ENCODE measurements around the gene ACTN1.
"Not testable (repeated sequence)": the region's sequence is repeated elsewhere in the genome, so short reads cannot be mapped to it uniquely, and the experiment has no call there.

ACTN1 gene

GRCh38 chr14:68979021-68979721 lies at the start of gene ACTN1:
Gene ACTN1, minus strand, starts transcription at chr14:68979302. Its CDS starts 246 bp downstream, at chr14:68979056.
- peak; percentile 71 for DNase-seq

- DNase-seq = no peak
These were observed 48.3 kb upstream of the ACTN1 start for GRCh38 chr14:69027242-69027913.

DNA sequence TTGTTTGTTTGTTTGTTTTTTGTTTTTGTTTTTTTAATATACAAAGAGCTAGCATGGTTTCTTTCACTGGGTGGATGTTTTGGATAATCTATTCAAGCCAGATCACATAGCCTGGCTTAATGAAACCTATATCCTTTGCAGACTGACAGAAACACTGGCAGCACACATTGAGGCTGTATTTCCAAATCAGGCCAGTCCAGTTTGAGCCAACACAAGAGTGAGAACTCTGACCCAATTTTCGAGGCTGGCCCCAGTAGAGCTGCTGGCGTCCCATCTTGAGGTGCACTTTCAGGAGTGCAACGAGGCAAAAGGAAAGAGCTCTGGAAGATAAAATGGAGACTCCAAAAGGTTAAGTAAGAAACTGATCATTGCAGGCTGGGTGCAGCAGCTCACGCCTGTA lies 43.9 kb upstream of the ACTN1 start:
- no peak for DNase-seq

DNA sequence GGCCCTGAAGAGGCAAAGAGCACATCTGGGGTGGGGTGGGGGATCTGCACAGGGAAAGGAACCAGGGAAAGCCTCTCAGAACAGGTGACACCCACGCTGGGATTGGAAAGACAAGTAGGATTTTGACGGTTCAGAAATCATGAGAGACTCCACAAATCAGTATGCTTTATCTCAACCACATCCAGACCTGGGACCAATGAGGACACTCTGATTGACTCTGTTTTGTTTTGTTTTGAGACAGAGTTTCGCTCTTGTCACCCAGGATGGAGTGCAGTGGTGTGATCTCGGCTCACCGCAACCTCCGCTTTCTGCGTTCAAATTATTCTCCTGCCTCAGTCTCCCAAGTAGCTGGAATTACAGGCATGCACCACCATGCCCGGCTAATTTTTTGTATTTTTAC lies 43.0 kb upstream of the ACTN1 start:
- DNase-seq = not testable (repeated sequence)

GRCh38 chr14:69017706-69018105 lies 38.6 kb upstream of the ACTN1 start:
- DNase-seq = no peak

DNA sequence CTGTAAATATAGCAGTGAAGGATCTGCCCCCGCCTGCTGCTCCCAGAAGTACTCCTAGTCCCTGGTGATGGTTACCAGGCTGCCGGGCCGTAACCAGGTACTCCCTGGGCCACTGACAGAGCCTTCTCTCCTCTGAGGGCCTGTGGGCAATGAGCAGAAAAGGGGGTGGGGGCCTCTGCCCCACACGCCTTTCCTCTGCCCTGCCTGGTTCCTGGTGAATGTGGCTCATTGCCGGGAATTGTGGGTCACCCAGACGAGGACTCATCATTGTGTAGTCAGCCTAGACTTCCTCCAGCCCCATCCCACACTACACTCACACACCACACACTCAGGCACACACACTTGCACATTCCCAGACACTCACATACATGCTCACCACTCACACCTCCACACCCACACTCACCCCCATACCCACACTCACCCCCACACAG lies 35.7 kb upstream of the ACTN1 start:
- no peak for DNase-seq

GRCh38 chr14:69013943-69014782 lies 35.1 kb upstream of the ACTN1 start:
- peak; percentile 11 for DNase-seq

- no peak for DNase-seq
These were observed 33.3 kb upstream of the ACTN1 start for GRCh38 chr14:69012256-69012953.

- DNase-seq = no peak
These were observed 31.5 kb upstream of the ACTN1 start for GRCh38 chr14:69010648-69011047.

DNA sequence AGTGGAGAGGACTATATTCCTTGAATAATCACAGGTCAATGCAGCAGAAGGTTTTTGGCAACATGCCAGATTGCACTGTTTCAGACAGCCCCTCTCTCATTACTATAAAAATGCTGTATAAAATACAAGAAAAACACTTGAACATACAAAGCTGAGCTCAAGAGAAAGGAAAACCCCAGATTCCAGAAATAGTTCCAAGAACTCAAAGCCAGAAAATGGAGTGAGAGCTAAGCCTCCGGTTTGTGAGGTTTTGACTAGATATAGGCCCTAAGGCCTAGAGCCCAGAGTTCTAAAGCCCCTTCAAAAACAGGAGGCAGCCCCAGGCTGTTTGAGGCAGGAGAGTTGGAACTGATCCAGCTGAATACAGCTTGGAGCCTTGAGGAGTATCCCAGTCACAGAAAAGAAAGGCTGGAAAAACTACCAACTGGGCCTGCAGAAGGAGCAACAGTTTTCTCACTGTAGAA lies 29.4 kb upstream of the ACTN1 start:
- no peak for DNase-seq

DNA sequence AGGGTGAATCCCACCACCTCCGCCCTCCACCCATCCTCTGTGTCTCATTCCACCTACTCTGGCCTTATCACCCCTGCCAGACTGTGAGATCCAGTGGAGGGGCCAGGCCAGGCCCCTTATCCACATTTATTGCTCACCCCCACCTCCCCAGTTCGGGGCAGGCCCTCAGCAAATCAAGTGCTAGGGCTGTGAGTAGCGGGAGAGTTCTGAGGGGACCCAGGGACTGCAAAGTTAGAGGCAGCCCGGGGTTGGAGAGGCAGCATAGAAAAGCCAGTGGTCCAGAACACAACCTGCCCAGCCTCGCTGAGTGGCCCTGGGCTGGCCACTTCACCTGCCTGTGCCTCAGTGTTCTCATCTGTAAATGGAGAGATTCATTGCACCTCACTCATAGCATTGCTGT lies 27.2 kb upstream of the ACTN1 start:
- no peak for DNase-seq

DNA sequence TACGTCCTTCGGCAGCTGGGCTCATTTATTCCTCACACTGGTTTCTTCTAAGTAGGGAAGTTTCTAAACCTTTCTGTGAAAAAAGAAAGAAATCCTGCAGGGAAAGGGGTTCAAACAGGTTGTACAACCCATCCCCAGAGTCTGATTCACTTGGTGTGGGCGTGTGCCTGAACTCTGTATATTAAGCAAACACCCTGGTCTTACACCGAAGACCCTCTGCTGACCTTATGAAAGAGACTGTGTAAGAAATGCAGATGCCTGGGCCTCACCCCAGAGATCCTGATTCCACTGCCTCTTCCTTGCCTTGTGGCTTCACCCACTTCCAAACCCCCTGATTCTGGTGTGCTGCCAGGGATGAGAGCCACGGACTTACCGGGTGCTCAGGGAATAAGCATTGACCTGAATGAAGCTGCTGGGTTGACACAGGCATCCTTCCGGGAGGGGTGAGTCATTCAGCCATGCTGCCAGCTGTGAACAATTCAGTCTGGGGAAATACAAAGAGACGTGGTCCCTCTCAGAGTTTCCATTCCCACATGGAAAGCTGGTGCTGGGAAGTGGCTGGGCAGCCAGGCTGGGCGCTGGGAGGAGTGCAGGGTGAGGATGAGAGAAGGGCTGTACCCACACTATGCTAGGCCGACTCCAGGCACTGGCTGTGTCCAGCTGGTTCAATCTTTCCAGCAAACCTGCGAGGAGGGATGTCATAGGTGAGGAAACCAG lies 26.5 kb upstream of the ACTN1 start:
- DNase-seq = no peak

DNA sequence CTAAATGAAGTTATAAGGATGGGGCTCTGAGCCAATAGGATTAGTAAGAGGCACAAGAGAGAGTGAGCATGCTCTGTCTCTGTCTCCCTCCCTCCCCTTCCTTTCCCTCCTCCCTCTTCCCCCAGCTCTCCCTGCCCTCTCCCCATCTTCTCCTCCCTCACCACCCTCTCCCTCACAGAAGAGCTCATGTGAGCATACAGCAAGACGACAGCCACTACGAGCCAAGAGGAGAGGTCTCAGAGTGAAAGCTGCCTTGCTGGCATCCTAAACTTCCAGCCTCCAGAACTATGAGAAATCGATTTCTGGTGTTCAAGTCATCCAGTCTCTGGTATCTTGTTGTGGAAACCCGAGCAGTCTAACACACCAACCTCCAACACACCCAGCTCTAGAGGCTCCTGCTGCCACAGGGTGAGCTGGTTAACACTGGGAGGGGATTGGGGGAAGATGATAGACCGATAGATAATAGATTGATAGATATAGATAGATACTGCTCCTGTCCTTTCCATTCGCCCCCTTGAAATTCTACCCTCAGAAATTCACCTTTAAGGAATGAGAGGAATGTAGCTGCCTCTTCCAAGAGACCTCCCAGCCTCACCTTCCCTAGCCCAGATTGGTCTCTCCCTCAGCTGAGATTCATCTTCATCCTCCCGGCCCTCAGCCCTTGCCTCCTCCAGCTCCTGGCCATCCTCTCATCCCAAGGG lies 25.8 kb upstream of the ACTN1 start:
- DNase-seq = no peak

GRCh38 chr14:69003626-69004025 lies 24.5 kb upstream of the ACTN1 start:
- DNase-seq = no peak

- peak; percentile 15 for DNase-seq
These were observed 23.0 kb upstream of the ACTN1 start for GRCh38 chr14:69002069-69002468.

DNA sequence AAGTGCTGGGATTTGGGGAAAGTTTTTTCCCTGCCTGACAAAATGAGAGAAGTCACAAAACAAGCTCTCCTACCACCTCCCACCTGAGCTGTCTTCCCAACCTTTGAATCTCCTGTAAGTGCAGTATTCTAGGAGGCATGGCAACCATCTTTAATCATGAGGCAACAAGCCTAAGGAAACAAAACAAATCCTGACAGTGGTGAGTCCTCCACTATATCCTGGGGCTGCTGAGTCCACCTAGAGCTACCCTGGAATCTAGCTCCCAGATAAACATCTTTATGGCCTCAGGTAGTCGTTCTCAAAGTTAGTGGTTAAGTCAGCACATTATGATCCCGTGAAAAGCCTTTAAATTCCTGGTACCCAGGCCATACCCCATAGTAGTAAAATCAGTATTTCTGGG lies 22.3 kb upstream of the ACTN1 start:
- no peak for DNase-seq

DNA sequence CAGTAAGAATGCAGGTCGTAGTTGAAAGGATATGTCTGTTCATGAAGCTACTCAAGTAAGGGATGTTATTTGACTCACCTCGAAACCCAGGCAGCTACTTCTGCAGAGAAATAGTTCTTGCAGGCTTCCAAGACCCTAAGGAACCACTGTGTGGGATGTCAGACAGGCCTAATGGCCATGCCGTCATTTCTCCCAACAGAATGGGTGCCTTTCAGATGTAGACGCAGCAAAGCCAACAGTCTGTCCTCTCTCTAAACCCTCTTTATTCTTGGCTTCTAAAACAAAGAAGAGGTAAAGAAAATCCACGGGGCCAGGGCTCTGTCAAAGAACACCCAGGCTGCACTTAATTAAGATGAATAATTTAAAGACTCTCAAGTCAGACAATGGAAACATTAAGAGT lies 19.0 kb upstream of the ACTN1 start:
- no peak for DNase-seq

DNA sequence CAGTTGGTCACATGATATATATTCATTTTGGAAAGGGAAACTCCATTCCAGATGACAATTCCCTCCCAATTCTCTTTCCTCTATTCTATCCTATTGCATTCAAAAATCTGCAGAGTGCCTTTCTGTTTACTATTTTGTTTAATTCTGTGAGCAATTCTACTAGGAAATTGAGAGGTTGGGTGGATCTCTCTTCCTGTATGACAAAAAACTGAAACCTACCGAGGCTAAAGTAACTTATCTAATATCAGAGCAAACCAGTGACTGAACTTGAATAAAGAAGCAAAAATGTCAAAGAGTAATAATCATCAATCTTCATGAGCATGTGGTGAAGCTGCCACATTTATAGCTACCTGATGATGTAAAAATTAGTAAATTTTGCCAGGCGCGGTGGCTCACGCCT lies 16.6 kb upstream of the ACTN1 start:
- no peak for DNase-seq

- no peak for DNase-seq
These were observed 15.0 kb upstream of the ACTN1 start for GRCh38 chr14:68994056-68994455.

- DNase-seq = no peak
These were observed 8.5 kb upstream of the ACTN1 start for GRCh38 chr14:68987653-68988036.

GRCh38 chr14:68986926-68987652 lies 8.0 kb upstream of the ACTN1 start:
- DNase-seq = no peak
